Cortex of kidney (tissue), 1 donor: ENCODE results near the gene KDM3B.
A peak's percentile ranks its signal among the peaks of the same experiment; 100 is the strongest.

ENCODE experiments used
- DNase-seq: peaks from one replicate; lab custom pipeline; 2025; lab: John Stamatoyannopoulos, UW

Gene KDM3B

GRCh38 chr5:138449501-138450239 is 97.2 kb downstream of the KDM3B start:
- DNase-seq: no peak

- no peak for DNase-seq
Observed at GRCh38 chr5:138450971-138451370, 98.5 kb downstream of the KDM3B start.

GRCh38 chr5:138452720-138453119 is 100.2 kb downstream of the KDM3B start:
- no peak for DNase-seq

- no peak for DNase-seq
Observed at GRCh38 chr5:138453590-138453989, 101.1 kb downstream of the KDM3B start.

- no peak for DNase-seq
Observed at GRCh38 chr5:138454121-138454520, 101.6 kb downstream of the KDM3B start.

- no peak for DNase-seq
Observed at GRCh38 chr5:138455232-138455930, 102.9 kb downstream of the KDM3B start.

GRCh38 chr5:138457531-138458275 is 105.2 kb downstream of the KDM3B start:
- no peak for DNase-seq

GRCh38 chr5:138458384-138458783 is 105.9 kb downstream of the KDM3B start:
- DNase-seq: no peak

- DNase-seq: no peak
Observed at GRCh38 chr5:138458856-138459255, 106.4 kb downstream of the KDM3B start.

- no peak for DNase-seq
Observed at GRCh38 chr5:138459311-138459933, 106.9 kb downstream of the KDM3B start.

- DNase-seq: no peak
Observed at GRCh38 chr5:138460032-138460693, 107.7 kb downstream of the KDM3B start.

- no peak for DNase-seq
Observed at GRCh38 chr5:138461343-138462125, 109.0 kb downstream of the KDM3B start.

- no peak for DNase-seq
Observed at GRCh38 chr5:138463419-138464007, 111.0 kb downstream of the KDM3B start.

GRCh38 chr5:138464008-138464387 is 111.5 kb downstream of the KDM3B start:
- DNase-seq: peak; percentile 73

GRCh38 chr5:138464388-138465260 is 112.1 kb downstream of the KDM3B start:
- peak; percentile 85 for DNase-seq

- no peak for DNase-seq
Observed at GRCh38 chr5:138465261-138466124, 113.0 kb downstream of the KDM3B start, which contains the start of gene EGR1. Gene EGR1 (plus strand): TSS chr5:138465479. CDS start chr5:138465762, 283 bp downstream.

GRCh38 chr5:138466125-138466899 is 113.8 kb downstream of the KDM3B start:
- DNase-seq: no peak
